IMR-90 (cell line): ENCODE results near the gene TNFRSF21. TPM values are rescaled to one million over a fixed set of nuclear protein-coding genes. Genes with fewer than 3 reads are reported as not detected.

Experiments
- ATAC-seq: fragments of 200-7000 bp; cut with Tn5 transposase; 2 replicates; pipeline ENCODE4 v1.9.1; 2020; ENCODE audit warnings: low read depth, mild to moderate bottlenecking, moderate library complexity
- BruUV-seq: library from RNA; stranded (reverse); fragments of 400-500 nt; replicated peaks from 2 replicates; lab custom pipeline; 2021; lab: Mats Ljungman, UMichigan
- CTCF ChIA-PET: fragments of 300-600 bp; formaldehyde crosslinking; extraction: SDS; loops from one replicate; lab custom pipeline; 2021; ENCODE audit warnings: antibody characterized with exemption; lab: Yijun Ruan, JAX
- POLR2A ChIA-PET: fragments of 300-600 bp; sonication (Branson Sonifier 250); formaldehyde crosslinking; loops from one replicate; lab custom pipeline; 2022; ENCODE audit warnings: antibody characterized with exemption; ENCODE audit not compliant: unreplicated experiment; lab: Charles Lee
- DNase-seq: peaks from one replicate; pipeline ENCODE4 v3.0.0; 2013
- H2AFZ ChIP-seq: replicated peaks from 2 replicates; pipeline ENCODE3; 2013; ENCODE audit warnings: low read length, mild to moderate bottlenecking; ENCODE audit not compliant: poor library complexity
- H2AK5ac ChIP-seq: 2 replicates; pipeline ENCODE4 v1.6.1; 2013; ENCODE audit warnings: low read depth, low read length, inconsistent platforms
- H2AK9ac ChIP-seq: replicated peaks from 2 replicates; pipeline ENCODE3; 2013; ENCODE audit warnings: mild to moderate bottlenecking, low read depth, low read length, moderate library complexity; ENCODE audit not compliant: poor library complexity
- H2BK120ac ChIP-seq: 2 replicates; pipeline ENCODE4 v1.6.1; 2013; ENCODE audit warnings: low read depth, low read length, inconsistent platforms
- H2BK15ac ChIP-seq: 3 replicates; pipeline ENCODE4 v1.6.1; 2013; ENCODE audit warnings: low read depth, low read length, inconsistent platforms
- H2BK20ac ChIP-seq: 2 replicates; pipeline ENCODE4 v1.6.1; 2013; ENCODE audit warnings: low read depth, mild to moderate bottlenecking, inconsistent platforms, low read length, moderate library complexity
- H2BK5ac ChIP-seq: 2 replicates; pipeline ENCODE4 v1.6.1; 2013; ENCODE audit warnings: mild to moderate bottlenecking, low read depth, low read length, inconsistent platforms; ENCODE audit not compliant: poor library complexity, severe bottlenecking
- H3K14ac ChIP-seq: replicated peaks from 2 replicates; pipeline ENCODE4 v1.6.1; 2013; ENCODE audit warnings: low read depth, low read length, inconsistent platforms
- H3K18ac ChIP-seq: 2 replicates; pipeline ENCODE4 v1.6.1; 2013; ENCODE audit warnings: low read depth, low read length, control low read depth
- H3K23ac ChIP-seq: 2 replicates; pipeline ENCODE4 v1.6.1; 2013; ENCODE audit warnings: low read depth, low read length, inconsistent platforms
- H3K27ac ChIP-seq: 2 replicates; pipeline ENCODE4 v1.5.1; 2013; ENCODE audit warnings: mild to moderate bottlenecking, control low read depth, low read length; ENCODE audit not compliant: insufficient read depth
- H3K27me3 ChIP-seq: 2 replicates; pipeline ENCODE4 v1.6.1; 2013; ENCODE audit warnings: low read length; ENCODE audit not compliant: control insufficient read depth, insufficient read depth
- H3K36me3 ChIP-seq: 2 replicates; pipeline ENCODE4 v1.6.1; 2013; ENCODE audit warnings: low read length, mixed read lengths; ENCODE audit not compliant: control insufficient read depth, insufficient read depth
- H3K4ac ChIP-seq: 2 replicates; pipeline ENCODE4 v1.6.1; 2013; ENCODE audit warnings: low read depth, low read length, inconsistent platforms
- H3K4me1 ChIP-seq: 2 replicates; pipeline ENCODE4 v1.6.1; 2013; ENCODE audit warnings: low read length, mixed read lengths; ENCODE audit not compliant: control insufficient read depth, insufficient read depth
- H3K4me2 ChIP-seq: 2 replicates; pipeline ENCODE4 v1.6.1; 2013; ENCODE audit warnings: low read depth, mild to moderate bottlenecking, control low read depth, low read length, moderate library complexity
- H3K4me3 ChIP-seq: 2 replicates; pipeline ENCODE4 v1.5.1; 2013; ENCODE audit warnings: low read depth, mild to moderate bottlenecking, control low read depth, low read length, moderate library complexity; ENCODE audit not compliant: insufficient read depth
- H3K56ac ChIP-seq: 2 replicates; pipeline ENCODE4 v1.6.1; 2013; ENCODE audit warnings: low read length, inconsistent platforms; ENCODE audit not compliant: insufficient read depth; ENCODE audit errors: extremely low read depth
- H3K79me1 ChIP-seq, 2 experiments: 2 replicates each; pipeline ENCODE4 v1.6.1; 2013; ENCODE audit warnings: low read length in 2 of 2, inconsistent platforms in 1 of 2, low read depth in 1 of 2
- H3K9ac ChIP-seq: 2 replicates; pipeline ENCODE4 v1.6.1; 2013; ENCODE audit warnings: low read depth, low read length, control low read depth
- H3K9me1 ChIP-seq: 2 replicates; pipeline ENCODE4 v1.6.1; 2013; ENCODE audit warnings: low read length, inconsistent platforms; ENCODE audit not compliant: insufficient read depth
- H3K9me3 ChIP-seq: 2 replicates; pipeline ENCODE4 v1.6.1; 2013; ENCODE audit warnings: low read length; ENCODE audit not compliant: control insufficient read depth, insufficient read depth
- H4K20me1 ChIP-seq: 2 replicates; pipeline ENCODE4 v1.6.1; 2013; ENCODE audit warnings: low read length, inconsistent platforms; ENCODE audit not compliant: insufficient read depth
- H4K5ac ChIP-seq: 2 replicates; pipeline ENCODE4 v1.6.1; 2013; ENCODE audit warnings: mild to moderate bottlenecking, low read depth, low read length, control low read depth
- H4K8ac ChIP-seq, 2 experiments: 2 replicates each; pipeline ENCODE4 v1.6.1; 2013; ENCODE audit warnings: low read depth in 2 of 2, low read length in 2 of 2, control low read depth in 1 of 2, inconsistent platforms in 1 of 2
- H4K91ac ChIP-seq: 2 replicates; pipeline ENCODE4 v1.6.1; 2013; ENCODE audit warnings: low read depth, low read length, inconsistent platforms; ENCODE audit not compliant: insufficient read depth
- BHLHE40 ChIP-seq: fragments of 150-350 bp; IDR thresholded peaks from 2 replicates; pipeline ENCODE4 v1.6.1; 2016; ENCODE audit warnings: mild to moderate bottlenecking, low read depth, low read length
- CEBPB ChIP-seq: IDR thresholded peaks from 2 replicates; pipeline ENCODE4 v1.6.1; 2012; ENCODE audit warnings: low read depth, low read length, improper control_type of control experiment
- CHD1 ChIP-seq: IDR thresholded peaks from 2 replicates; pipeline ENCODE4 v1.6.1; 2012; ENCODE audit warnings: low read depth, low read length, improper control_type of control experiment
- CTCF ChIP-seq: conservative IDR thresholded peaks from 2 replicates; pipeline ENCODE4 v1.5.1; 2012; ENCODE audit warnings: mild to moderate bottlenecking, low read depth, low read length, improper control_type of control experiment
- ELK1 ChIP-seq: fragments of 150-350 bp; IDR thresholded peaks from 2 replicates; pipeline ENCODE4 v1.6.1; 2016; ENCODE audit warnings: low read depth, mild to moderate bottlenecking, low read length, moderate library complexity, borderline replicate concordance
- MAFK ChIP-seq: IDR thresholded peaks from 2 replicates; pipeline ENCODE4 v1.6.1; 2012; ENCODE audit warnings: low read depth, low read length, improper control_type of control experiment
- MAZ ChIP-seq: IDR thresholded peaks from 2 replicates; pipeline ENCODE4 v1.6.1; 2012; ENCODE audit warnings: low read depth, mild to moderate bottlenecking, low read length, improper control_type of control experiment, moderate library complexity, borderline replicate concordance
- MXI1 ChIP-seq: IDR thresholded peaks from 2 replicates; pipeline ENCODE4 v1.6.1; 2012; ENCODE audit warnings: low read depth, mild to moderate bottlenecking, low read length, moderate library complexity, borderline replicate concordance
- NFE2L2 ChIP-seq: fragments of 150-350 bp; IDR thresholded peaks from 2 replicates; pipeline ENCODE4 v1.6.1; 2016; ENCODE audit warnings: low read depth, mild to moderate bottlenecking, low read length
- POLR2A ChIP-seq: IDR thresholded peaks from 2 replicates; pipeline ENCODE4 v1.6.1; 2012; ENCODE audit warnings: mild to moderate bottlenecking, low read depth, low read length
- RAD21 ChIP-seq: IDR thresholded peaks from 2 replicates; pipeline ENCODE4 v1.6.1; 2012; ENCODE audit warnings: low read length, improper control_type of control experiment
- RCOR1 ChIP-seq: IDR thresholded peaks from 2 replicates; pipeline ENCODE4 v1.6.1; 2012; ENCODE audit warnings: mild to moderate bottlenecking, low read length, improper control_type of control experiment; ENCODE audit not compliant: insufficient replicate concordance
- RFX5 ChIP-seq: IDR thresholded peaks from 2 replicates; pipeline ENCODE4 v1.8.0; 2012; ENCODE audit warnings: low read depth, mild to moderate bottlenecking, low read length, moderate library complexity
- SMC3 ChIP-seq: fragments of 150-350 bp; IDR thresholded peaks from 2 replicates; pipeline ENCODE4 v1.6.1; 2016; ENCODE audit warnings: low read depth, mild to moderate bottlenecking, antibody characterized with exemption, low read length, moderate library complexity
- USF2 ChIP-seq: fragments of 150-350 bp; IDR thresholded peaks from 2 replicates; pipeline ENCODE4 v1.6.1; 2017; ENCODE audit warnings: mild to moderate bottlenecking, antibody characterized with exemption, low read length, low read depth
- whole genome bisulfite sequencing, 2 experiments: methylation state at CpG; one replicate each; pipeline versions ENCODE4 v1.1.5 to v1.1.7; 2013; ENCODE audit warnings: missing lambda C conversion rate in 2 of 2; ENCODE audit not compliant: insufficient read length in 1 of 2; ENCODE audit errors: extremely low coverage in 2 of 2; 5-methylcytosine and 5-hydroxymethylcytosine counted together
- dilution Hi-C: fragments of 300-500 bp; cut with HindIII; formaldehyde crosslinking; loops from one replicate; pipeline ENCODE4 v1.14.3; 2018; ENCODE audit warnings: low sequenced_read_pairs; ENCODE audit not compliant: unreplicated experiment
- in situ Hi-C: fragments of 300-500 bp; cut with MboI; formaldehyde crosslinking; loops from 3 replicates; pipeline ENCODE4 v1.14.3; 2019; ENCODE audit warnings: low sequenced_read_pairs, inconsistent platforms, mixed read lengths
- intact Hi-C: fragments of 100-400 bp; cut with micrococcal nuclease; formaldehyde crosslinking; loops from 2 replicates; pipeline ENCODE4 v1.10.0; 2022
- polyA plus RNA-seq, 3 experiments: library from polyadenylated mRNA; depleted of rRNA; stranded (reverse); fragments of >200 nt; gene quantifications; 2 replicates each; pipeline ENCODE4 v1.2.3, GENCODE V29; 2012; ENCODE audit warnings: low replicate concordance in 1 of 3
- total RNA-seq: library from RNA; depleted of rRNA; stranded (reverse); fragments of >200 nt; gene quantifications from 2 replicates; pipeline ENCODE4 v1.2.3, GENCODE V29; 2012

TNFRSF21 gene
- total and polyA plus RNA-seq, 2 of the 4 experiments (the other 2 are of a cell fraction), result 2.9 to 6.9 TPM

- no peak overlapping the region for H3K9ac ChIP-seq
- no peaks in the 10 kb centered on the region for H3K36me3 ChIP-seq
- no peak overlapping the region for H2AFZ ChIP-seq
- no peak overlapping the region for H2BK20ac ChIP-seq
- H4K8ac ChIP-seq, result no peak overlapping the region
- no peak overlapping the region for H3K4ac ChIP-seq
- H2BK5ac ChIP-seq, result no peak overlapping the region
- no peak overlapping the region for H3K27ac ChIP-seq
- no peak overlapping the region for H2BK120ac ChIP-seq
- H2BK15ac ChIP-seq, result no peak overlapping the region
- no peak overlapping the region for H3K23ac ChIP-seq
- no peak overlapping the region for H3K4me2 ChIP-seq
- no peaks in the 10 kb centered on the region for H3K9me1 ChIP-seq
- H4K5ac ChIP-seq, result no peak overlapping the region
- intact Hi-C loops, result no loop called here
- WGBS, 2 experiments, result no CpG with 5 or more reads among the region's 3 CpGs
- DNase-seq (no peak), ATAC-seq (no peak)
- H3K27me3 ChIP-seq, result peaks cover 2% of the 10 kb centered on the region; the same call in 1 of the 2 replicates
- H3K18ac ChIP-seq, result no peak overlapping the region
- no TSS peak for BruUV-seq
- H2AK9ac ChIP-seq, result no peak overlapping the region
- H3K4me1 ChIP-seq, result no peaks in the 10 kb centered on the region
- in situ Hi-C loops, result loop anchor here (25.0 kb wide), 1 partner anchor 481 kb away; no protein-coding TSS in a partner anchor
- H3K56ac ChIP-seq, result no peak overlapping the region
- dilution Hi-C loops, result no loop called here
- POLR2A ChIA-PET, result no interaction called here
- no peaks in the 10 kb centered on the region for H4K20me1 ChIP-seq
- no peak overlapping the region for H2AK5ac ChIP-seq
- CTCF ChIA-PET, result interaction anchor here (1.8 kb wide), 1 partner anchor 9 kb away, joined by 4 read pairs; the partner anchor contains the start of gene TNFRSF21
- no peak overlapping the region for H3K14ac ChIP-seq
- no peak overlapping the region for H3K4me3 ChIP-seq
- no peak overlapping the region for H4K91ac ChIP-seq
- no peaks in the 10 kb centered on the region for H3K9me3 ChIP-seq
- H3K79me1 ChIP-seq, result no peaks in the 10 kb centered on the region
- TF ChIP-seq CHD1, result no peak
- no peak for TF ChIP-seq USF2
- no peak for TF ChIP-seq BHLHE40
- no peak for TF ChIP-seq CTCF
- TF ChIP-seq POLR2A, result no peak
- TF ChIP-seq MXI1, result no peak
- TF ChIP-seq CEBPB, result no peak
- TF ChIP-seq RFX5, result no peak
- no peak for TF ChIP-seq ELK1
- no peak for TF ChIP-seq RAD21
- no peak for TF ChIP-seq MAFK
- no peak for TF ChIP-seq RCOR1
- no peak for TF ChIP-seq SMC3
- no peak for TF ChIP-seq MAZ
- TF ChIP-seq NFE2L2, result no peak
Measured at GRCh38 chr6:47318236-47318989, 8.7 kb upstream of the TNFRSF21 start.
